Peyer's patch (tissue), 4 donors: ENCODE data around the gene LCE2D. TPM values are rescaled to one million over a fixed set of nuclear protein-coding genes. Genes with fewer than 3 reads are reported as not detected.

Experiments used
- DNase-seq, 3 donors: peaks; one replicate each; pipeline ENCODE4 v3.0.0-alpha.2; 2017 to 2019
- H3K27ac ChIP-seq, 4 donors: fragments of 200-600 bp; sonication (generic); one replicate each; pipeline ENCODE4 v1.5.1; 2016 to 2019
- H3K27me3 ChIP-seq, 2 donors: fragments of 200-600 bp; sonication (generic); one replicate each; pipeline ENCODE4 v1.5.1; 2019
- H3K36me3 ChIP-seq, 3 donors: fragments of 200-600 bp; sonication (generic); one replicate each; pipeline ENCODE4 v1.5.1; 2016 to 2019
- H3K4me1 ChIP-seq, 4 donors: fragments of 200-600 bp; sonication (generic); one replicate each; pipeline ENCODE4 v1.5.1; 2016 to 2019
- H3K4me3 ChIP-seq, 4 donors: fragments of 200-600 bp; sonication (generic); 1 replicate in 3 of 4; 2 replicates in 1 of 4; pipeline ENCODE4 v1.5.1; 2016 to 2019; ENCODE audit warnings: mild to moderate bottlenecking in 1 of 4
- H3K9me3 ChIP-seq, 4 donors: fragments of 200-600 bp; sonication (generic); one replicate each; pipeline ENCODE4 v1.5.1; 2016 to 2019; ENCODE audit warnings: mild to moderate bottlenecking in 1 of 4
- POLR2A ChIP-seq, 2 donors: fragments of 450-650 bp; IDR thresholded peaks; one replicate each; pipeline ENCODE4 v1.5.1; 2017; ENCODE audit warnings: antibody characterized with exemption in 2 of 2, mild to moderate bottlenecking in 2 of 2, moderate library complexity in 2 of 2
- small RNA-seq, 2 donors: library from RNA; depleted of rRNA; stranded (forward); fragments of <200 nt; gene quantifications; one replicate each; pipeline ENCODE3, GENCODE V24; 2016
- total RNA-seq, 4 donors: library from RNA; depleted of rRNA; stranded (reverse); fragments of >200 nt; gene quantifications; one replicate each; pipeline ENCODE4 v1.1.0, GENCODE V29; 2016
- TF ChIP-seq, protein P1 (sequence below), 6 experiments: fragments of 450-650 bp in 4 of 6; fragments of 200-600 bp in 2 of 6; sonication (generic) in 1 of 6; IDR thresholded peaks; one replicate each; pipeline ENCODE4 v1.5.1; 2017 to 2019; ENCODE audit warnings: antibody characterized with exemption in 6 of 6, mild to moderate bottlenecking in 3 of 6, moderate library complexity in 1 of 6

The LCE2D gene
- total RNA-seq, 4 donors from 2014 or later: not detected

DNA sequence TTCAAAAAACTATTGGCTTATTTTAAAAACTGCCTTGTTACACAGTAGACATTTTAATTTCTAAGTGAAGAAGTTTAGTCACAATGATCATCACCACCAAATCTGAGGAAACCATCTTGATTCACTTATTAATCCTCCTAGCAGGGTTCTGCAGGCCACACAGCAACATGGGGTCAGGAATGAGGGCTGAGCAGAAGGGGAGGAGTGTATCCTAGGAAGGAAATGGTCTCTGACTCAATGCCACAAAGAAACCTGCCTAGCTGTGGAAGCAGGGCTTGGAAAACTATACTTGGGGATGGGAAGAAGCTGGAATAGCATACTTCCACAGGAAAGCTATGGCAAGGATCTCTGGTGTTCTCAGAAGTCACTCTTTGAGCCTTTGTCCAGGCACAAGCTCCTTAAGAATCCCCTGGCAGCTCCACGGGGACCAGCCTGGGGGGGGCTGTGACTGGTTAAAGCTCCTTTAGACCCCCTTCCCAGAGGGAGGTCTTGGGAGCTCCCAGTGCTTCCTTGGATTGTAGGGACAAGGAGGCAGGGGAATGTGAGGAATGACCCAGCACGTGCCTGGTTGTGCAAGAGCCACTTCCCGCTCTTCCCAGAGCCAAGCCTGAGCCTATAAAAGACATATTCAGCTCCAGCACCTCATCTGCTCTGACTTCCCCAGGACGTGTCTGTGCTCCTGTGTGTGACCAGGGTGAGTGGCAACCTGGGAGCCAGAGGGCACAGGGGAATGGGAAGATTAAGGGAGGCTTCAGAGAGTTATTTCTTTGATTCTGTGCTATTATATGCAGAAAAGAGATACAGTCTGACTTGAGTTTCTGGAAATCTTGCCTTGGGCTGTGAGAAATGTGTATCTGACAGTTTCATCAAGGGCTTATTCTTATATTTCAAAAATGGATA, 34.8 kb downstream of the LCE2D start, which contains the start of gene LCE2A:
Gene LCE2A, plus strand, starts transcription at position 645 of the 900 bp plus-strand sequence. CDS start 557 bp downstream, outside the sequence.
- Histone ChIP-seq H3K36me3 (no peaks in the 10 kb centered on the region), H3K9me3 (no peaks in the 10 kb centered on the region), H3K4me1 (no peaks in the 10 kb centered on the region), H3K4me3 (no peak within 1 kb of the TSS), H3K27ac (no peak within 1 kb of the TSS), H3K27me3 (no peaks in the 10 kb centered on the region)
- no peak for TF ChIP-seq POLR2A (IDR thresholded peaks at IDR 0.05)
- TF ChIP-seq, protein P1, sequence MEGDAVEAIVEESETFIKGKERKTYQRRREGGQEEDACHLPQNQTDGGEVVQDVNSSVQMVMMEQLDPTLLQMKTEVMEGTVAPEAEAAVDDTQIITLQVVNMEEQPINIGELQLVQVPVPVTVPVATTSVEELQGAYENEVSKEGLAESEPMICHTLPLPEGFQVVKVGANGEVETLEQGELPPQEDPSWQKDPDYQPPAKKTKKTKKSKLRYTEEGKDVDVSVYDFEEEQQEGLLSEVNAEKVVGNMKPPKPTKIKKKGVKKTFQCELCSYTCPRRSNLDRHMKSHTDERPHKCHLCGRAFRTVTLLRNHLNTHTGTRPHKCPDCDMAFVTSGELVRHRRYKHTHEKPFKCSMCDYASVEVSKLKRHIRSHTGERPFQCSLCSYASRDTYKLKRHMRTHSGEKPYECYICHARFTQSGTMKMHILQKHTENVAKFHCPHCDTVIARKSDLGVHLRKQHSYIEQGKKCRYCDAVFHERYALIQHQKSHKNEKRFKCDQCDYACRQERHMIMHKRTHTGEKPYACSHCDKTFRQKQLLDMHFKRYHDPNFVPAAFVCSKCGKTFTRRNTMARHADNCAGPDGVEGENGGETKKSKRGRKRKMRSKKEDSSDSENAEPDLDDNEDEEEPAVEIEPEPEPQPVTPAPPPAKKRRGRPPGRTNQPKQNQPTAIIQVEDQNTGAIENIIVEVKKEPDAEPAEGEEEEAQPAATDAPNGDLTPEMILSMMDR (IDR thresholded peaks at IDR 0.05): no peak
- DNase-seq: no peak

DNA sequence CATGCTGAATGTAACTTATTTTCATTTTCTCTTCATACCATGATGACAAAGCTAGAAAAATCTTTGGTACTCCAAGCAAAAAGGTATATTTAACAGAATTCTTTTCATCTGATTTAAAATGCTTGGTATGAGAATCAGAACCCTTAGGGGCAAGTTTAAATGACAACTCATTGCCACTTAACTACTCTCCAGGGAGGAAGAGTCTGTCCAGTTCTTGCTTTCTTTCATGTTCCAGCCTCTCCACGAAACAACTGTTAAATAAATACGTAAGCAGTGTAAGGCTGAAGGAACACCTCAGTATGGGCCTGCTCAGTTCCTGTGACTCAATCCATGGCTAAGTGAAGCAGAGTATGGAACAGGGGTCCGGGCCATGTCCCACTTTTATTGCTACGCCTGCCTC, 36.6 kb downstream of the LCE2D start:
- no peak for DNase-seq
- TF ChIP-seq, protein P1 (IDR thresholded peaks at IDR 0.05): no peak
- TF ChIP-seq POLR2A (IDR thresholded peaks at IDR 0.05): no peak
- no peak overlapping the region for H3K4me3 ChIP-seq
- no peaks in the 10 kb centered on the region for H3K27me3 ChIP-seq
- no peak overlapping the region for H3K27ac ChIP-seq
- H3K36me3 ChIP-seq: no peaks in the 10 kb centered on the region
- no peaks in the 10 kb centered on the region for H3K4me1 ChIP-seq
- no peaks in the 10 kb centered on the region for H3K9me3 ChIP-seq

DNA sequence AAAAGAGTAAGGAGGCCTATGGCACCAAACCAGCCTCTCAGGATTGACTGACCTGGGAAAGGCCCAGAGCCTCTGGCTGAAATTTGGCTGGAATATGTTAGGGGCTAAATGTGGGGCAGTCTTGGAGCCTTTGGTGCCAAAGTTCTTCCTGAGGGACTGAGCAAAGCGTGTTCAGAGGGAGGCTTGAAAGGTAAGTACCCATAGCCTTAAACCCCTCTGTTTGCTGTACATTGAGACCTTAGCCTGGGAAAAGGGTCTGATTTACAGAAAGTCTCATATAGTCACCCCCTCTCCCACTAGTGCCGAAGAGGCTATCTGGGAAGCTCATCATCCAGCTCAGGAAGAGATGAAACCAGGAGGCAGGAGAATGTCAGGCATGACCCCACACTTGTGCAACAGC, 44.7 kb downstream of the LCE2D start, which contains the start of gene LCE4A:
Gene LCE4A, plus strand, starts transcription at position 301 of the 400 bp plus-strand sequence. CDS start 916 bp downstream, outside the sequence.
- TF ChIP-seq, protein P1 (IDR thresholded peaks at IDR 0.05): no peak
- no peak for TF ChIP-seq POLR2A (IDR thresholded peaks at IDR 0.05)
- Histone ChIP-seq H3K27me3 (no peaks in the 10 kb centered on the region), H3K4me1 (no peaks in the 10 kb centered on the region), H3K27ac (no peak within 1 kb of the TSS), H3K4me3 (no peak within 1 kb of the TSS), H3K36me3 (no peaks in the 10 kb centered on the region), H3K9me3 (no peaks in the 10 kb centered on the region)
- no peak for DNase-seq

Small RNA genes lying within 50 kb of the gene (small RNA-seq; reads per million reads assigned to genes)
- 0 reads per million in 2 donors for gene LCE3A
- 0 reads per million in 2 donors for gene LCE3B

Other genes starting within 250 kb of the LCE2D start
- gene CRNN, start 249.1 kb upstream of the LCE2D start, total RNA-seq: under 1 TPM in 1 of 4 donors, not detected in 3; 0.67 TPM
- gene LCE5A, start 152.6 kb upstream of the LCE2D start, total RNA-seq: not detected
- gene CRCT1, start 148.9 kb upstream of the LCE2D start, total RNA-seq: not detected
- not detected for gene LCE3E, start 96.6 kb upstream of the LCE2D start, total RNA-seq
- not detected for gene LCE3D, start 82.9 kb upstream of the LCE2D start, total RNA-seq
- not detected for gene LCE3C, start 63.1 kb upstream of the LCE2D start, total RNA-seq
- not detected for gene LCE3B, start 49.6 kb upstream of the LCE2D start, total RNA-seq
- gene LCE3A, start 40.3 kb upstream of the LCE2D start, total RNA-seq: not detected
- gene LCE2C, start 11.9 kb downstream of the LCE2D start, total RNA-seq: not detected
- not detected for gene LCE2B, start 22.7 kb downstream of the LCE2D start, total RNA-seq
- gene LCE2A, start 35.0 kb downstream of the LCE2D start, total RNA-seq: not detected
- not detected for gene LCE4A, start 44.8 kb downstream of the LCE2D start, total RNA-seq
- gene KPRP, start 94.6 kb downstream of the LCE2D start, total RNA-seq: not detected
- gene LCE1F, start 111.8 kb downstream of the LCE2D start, total RNA-seq: not detected
- gene LCE1E, start 122.9 kb downstream of the LCE2D start, total RNA-seq: not detected
- gene LCE1D, start 133.3 kb downstream of the LCE2D start, total RNA-seq: not detected
- not detected for gene LCE1C, start 143.3 kb downstream of the LCE2D start, total RNA-seq
- not detected for gene LCE1B, start 148.6 kb downstream of the LCE2D start, total RNA-seq
- gene LCE1A, start 164.1 kb downstream of the LCE2D start, total RNA-seq: not detected
- gene LCE6A, start 179.5 kb downstream of the LCE2D start, total RNA-seq: not detected
- not detected for gene LCE7A, start 196.6 kb downstream of the LCE2D start, total RNA-seq
- gene SMCP, start 214.9 kb downstream of the LCE2D start, total RNA-seq: not detected
- gene IVL, start 245.2 kb downstream of the LCE2D start, total RNA-seq: not detected